ENCODE results near the gene TRPM4.
"Not testable (repeated sequence)": the region's sequence is repeated elsewhere in the genome, so short reads cannot be mapped to it uniquely, and the experiment has no call there.

TRPM4 gene

GRCh38 chr19:49196527-49197240, 39.1 kb downstream of the TRPM4 start:
- no peak for DNase-seq

DNA sequence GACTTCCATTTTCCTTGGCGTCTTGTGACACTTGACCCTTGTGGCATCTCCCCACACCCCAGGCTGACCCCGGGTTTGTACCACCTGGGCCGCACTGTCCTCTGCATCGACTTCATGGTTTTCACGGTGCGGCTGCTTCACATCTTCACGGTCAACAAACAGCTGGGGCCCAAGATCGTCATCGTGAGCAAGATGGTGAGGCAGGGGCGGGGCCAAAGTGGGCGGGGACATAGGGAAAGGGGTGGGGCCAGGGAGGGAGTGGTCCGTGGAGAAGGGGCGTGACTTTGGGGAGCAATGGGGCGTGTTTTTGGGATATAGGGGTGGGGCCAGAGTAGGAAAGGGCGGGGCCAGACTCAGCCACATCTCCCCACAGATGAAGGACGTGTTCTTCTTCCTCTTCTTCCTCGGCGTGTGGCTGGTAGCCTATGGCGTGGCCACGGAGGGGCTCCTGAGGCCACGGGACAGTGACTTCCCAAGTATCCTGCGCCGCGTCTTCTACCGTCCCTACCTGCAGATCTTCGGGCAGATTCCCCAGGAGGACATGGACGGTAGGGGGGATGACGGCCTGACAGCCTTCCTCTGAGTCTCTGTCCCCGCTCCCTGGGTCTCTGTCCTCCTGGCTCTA, 42.8 kb downstream of the TRPM4 start:
- DNase-seq, result peak; percentile 55

GRCh38 chr19:49201042-49201441, 43.5 kb downstream of the TRPM4 start:
- DNase-seq, result no peak

GRCh38 chr19:49205114-49205513, 47.5 kb downstream of the TRPM4 start:
- peak; percentile 42 for DNase-seq

GRCh38 chr19:49209502-49209901, 51.9 kb downstream of the TRPM4 start:
- not testable (repeated sequence) for DNase-seq

DNA sequence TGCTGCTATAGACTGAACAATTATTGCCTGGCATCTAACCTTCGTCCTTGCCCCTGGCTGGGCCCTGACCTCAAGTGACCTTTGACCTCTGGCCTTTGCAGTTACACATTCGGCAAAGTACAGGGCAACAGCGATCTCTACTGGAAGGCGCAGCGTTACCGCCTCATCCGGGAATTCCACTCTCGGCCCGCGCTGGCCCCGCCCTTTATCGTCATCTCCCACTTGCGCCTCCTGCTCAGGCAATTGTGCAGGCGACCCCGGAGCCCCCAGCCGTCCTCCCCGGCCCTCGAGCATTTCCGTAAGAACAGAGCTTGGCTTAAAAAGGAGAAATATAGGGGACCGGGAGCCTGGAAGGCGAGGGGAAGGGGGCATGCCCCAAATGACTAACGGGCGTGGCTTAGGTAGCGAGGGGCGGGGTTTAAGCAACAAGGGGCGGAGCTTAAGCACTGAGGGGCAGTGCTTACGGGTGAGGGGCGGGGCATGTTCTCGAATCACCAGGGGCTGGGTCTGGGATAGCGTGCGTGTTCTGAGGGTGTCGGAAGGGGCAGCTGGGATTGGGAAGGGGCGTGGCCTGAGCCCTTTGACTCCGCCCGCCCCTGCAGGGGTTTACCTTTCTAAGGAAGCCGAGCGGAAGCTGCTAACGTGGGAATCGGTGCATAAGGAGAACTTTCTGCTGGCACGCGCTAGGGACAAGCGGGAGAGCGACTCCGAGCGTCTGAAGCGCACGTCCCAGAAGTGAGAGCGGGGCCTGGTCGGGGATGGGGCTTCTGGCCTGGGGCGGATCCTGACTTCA, 52.7 kb downstream of the TRPM4 start:
- DNase-seq, result peak; percentile 62

GRCh38 chr19:49210901-49211451, 53.4 kb downstream of the TRPM4 start:
- no peak for DNase-seq

- DNase-seq, result peak; percentile 62
These were observed 54.6 kb downstream of the TRPM4 start for GRCh38 chr19:49212016-49212701.

- peak; percentile 21 for DNase-seq
These were observed 56.2 kb downstream of the TRPM4 start for GRCh38 chr19:49213791-49214190.

- no peak for DNase-seq
These were observed 57.1 kb downstream of the TRPM4 start for GRCh38 chr19:49214701-49215100.

DNA sequence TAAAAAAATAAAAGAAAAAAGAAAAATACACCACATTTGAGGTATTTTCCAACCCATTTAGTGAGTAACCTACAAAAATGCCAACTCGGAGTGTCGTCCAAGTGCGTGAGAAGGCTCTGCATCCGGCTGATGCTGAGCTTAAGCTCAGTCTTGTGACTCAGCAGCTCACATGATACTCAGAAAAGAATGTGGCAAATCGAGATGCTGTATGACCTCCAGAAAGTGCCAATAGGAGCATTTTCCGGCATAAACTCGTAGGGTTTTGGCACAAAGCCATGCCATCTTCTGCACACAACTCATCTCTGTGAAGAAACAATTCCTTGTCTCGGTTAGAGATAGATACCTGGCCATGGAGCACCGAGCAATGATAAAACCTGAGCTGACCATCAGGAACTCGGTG, 58.5 kb downstream of the TRPM4 start:
- DNase-seq, result no peak

- no peak for DNase-seq
These were observed 59.8 kb downstream of the TRPM4 start for GRCh38 chr19:49217382-49217781.

GRCh38 chr19:49222011-49222410, 64.4 kb downstream of the TRPM4 start:
- DNase-seq, result no peak

DNA sequence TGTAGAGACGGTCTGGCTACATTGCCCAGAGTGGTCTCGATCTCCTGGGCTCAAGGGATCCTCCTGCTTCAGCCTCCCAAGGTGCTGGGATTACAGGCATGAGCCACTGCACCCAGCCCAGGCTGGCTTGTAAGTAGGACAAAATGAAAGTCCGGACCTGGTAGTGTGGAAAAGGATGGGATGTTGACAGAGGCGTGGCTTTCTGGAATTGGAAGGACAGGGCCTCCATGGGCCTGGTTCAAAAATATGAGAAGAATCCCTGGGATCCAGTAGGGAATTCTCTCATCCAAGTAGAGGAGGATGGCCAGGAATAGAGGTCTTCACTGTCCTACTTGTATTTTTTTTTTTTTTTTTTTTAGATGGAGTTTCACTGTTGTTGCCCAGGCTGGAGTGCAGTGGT, 64.9 kb downstream of the TRPM4 start:
- DNase-seq, result no peak

DNA sequence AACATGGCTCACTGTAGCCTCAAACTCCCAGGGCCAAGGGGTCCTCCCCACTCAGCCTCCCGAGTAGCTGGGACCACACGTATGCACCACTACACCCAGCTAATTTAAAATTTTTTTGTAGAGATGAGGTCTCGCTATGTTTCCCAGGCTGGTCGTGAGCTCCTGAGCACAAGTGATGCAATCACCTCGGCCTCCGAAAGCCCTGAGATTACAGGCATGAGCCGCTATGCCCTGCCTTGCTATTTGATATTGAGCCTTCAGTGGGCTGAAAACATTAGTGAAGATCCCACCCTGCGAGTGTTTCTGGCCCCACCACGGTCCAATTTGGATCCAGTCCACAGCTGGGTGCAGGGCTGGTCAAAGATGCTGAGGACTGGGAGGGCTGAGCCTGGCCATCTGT, 65.9 kb downstream of the TRPM4 start:
- DNase-seq, result no peak

DNA sequence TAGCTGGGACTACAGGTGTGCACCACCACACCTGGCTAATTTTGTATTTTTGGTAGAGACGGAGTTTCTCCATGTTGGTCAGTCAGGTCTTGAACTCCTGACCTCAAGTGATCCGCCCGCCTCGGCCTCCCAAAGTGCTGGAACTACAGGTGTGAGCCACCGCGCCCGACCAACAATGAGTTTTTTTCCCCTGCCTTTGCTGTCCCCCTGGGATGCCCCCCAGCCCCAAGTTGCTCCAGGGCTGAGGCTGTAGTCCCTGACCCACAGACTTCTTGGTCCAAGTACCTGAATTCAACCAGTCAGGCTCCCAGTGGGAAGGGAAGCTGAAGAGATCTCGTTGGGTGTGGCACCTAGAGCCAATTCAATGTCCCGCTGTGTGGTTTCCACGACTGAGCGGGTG, 66.8 kb downstream of the TRPM4 start:
- not testable (repeated sequence) for DNase-seq

DNA sequence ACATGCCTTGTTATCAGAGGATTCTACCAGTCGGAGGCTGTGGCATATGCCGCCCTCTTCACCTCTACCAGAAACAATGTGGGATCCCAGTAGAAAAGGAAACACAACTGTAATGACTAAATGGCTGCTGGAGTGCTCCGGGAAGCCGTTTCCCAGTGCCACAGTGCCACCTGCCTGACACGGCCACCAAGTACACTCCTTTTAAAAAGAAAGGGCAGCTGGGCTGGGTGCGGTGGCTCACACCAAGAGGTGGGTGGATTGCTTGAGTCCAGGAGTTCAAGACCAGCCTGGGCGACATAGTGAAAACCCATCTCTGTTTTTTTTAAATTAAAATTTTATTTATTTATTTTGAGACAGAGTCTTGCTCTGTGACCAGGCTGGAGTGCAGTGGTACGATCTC, 67.3 kb downstream of the TRPM4 start:
- peak; percentile 69 for DNase-seq

GRCh38 chr19:49229416-49229815, 71.8 kb downstream of the TRPM4 start:
- no peak for DNase-seq

GRCh38 chr19:49231389-49231788, 73.8 kb downstream of the TRPM4 start:
- no peak for DNase-seq

- no peak for DNase-seq
These were observed 74.2 kb downstream of the TRPM4 start for GRCh38 chr19:49231804-49232203.

- DNase-seq, result no peak
These were observed 75.6 kb downstream of the TRPM4 start for GRCh38 chr19:49233163-49233562.

GRCh38 chr19:49241769-49242168, 84.2 kb downstream of the TRPM4 start:
- DNase-seq, result no peak

DNA sequence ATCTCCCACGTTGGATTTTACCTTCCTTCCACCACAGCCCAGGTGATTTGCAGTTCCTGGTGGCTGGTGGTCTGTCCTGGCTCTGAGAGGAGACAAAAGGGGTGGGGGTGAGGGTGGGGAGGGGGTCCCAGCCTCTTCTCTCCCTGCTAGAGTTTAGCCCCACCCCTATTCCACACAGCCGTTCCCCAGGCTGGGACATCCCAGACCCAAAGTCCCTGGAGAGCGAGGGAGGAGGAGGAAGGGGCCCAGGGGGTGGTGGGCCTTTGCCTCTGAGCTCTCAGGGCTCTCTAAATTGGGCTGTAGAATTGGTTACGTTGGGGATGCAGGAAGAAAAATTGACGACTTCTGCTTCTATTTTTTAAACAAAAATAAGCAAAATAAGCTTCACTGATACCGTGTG, 85.5 kb downstream of the TRPM4 start:
- no peak for DNase-seq

Measured in hematopoietic multipotent progenitor cell treated with erythropoietin and hydrocortisone succinate and interleukin-3 and kit ligand, for 6 days (in vitro differentiated cells).